Pancreas (tissue), 10 donors: ENCODE data around the gene LRRC53. TPM values are rescaled to one million over a fixed set of nuclear protein-coding genes. Genes with fewer than 3 reads are reported as not detected.

Source experiments
- ATAC-seq, 4 donors: fragments of 200-7000 bp; cut with Tn5 transposase; one replicate each; pipeline versions ENCODE4 v1.8.0 to v1.9.1; 2020; ENCODE audit warnings: mild to moderate bottlenecking in 4 of 4, moderate library complexity in 4 of 4
- DNase-seq, 6 donors: peaks; one replicate each; pipeline ENCODE4 v3.0.0-alpha.2; 2020
- FAIRE-seq: peaks from 2 replicates; lab custom pipeline; 2012; peaks lifted over from hg19 to GRCh38; lab: Jason Lieb, UNC
- H3K27ac ChIP-seq, 4 donors: fragments of 200-600 bp; sonication (generic); 1 replicate in 3 of 4; 2 replicates in 1 of 4; pipeline versions ENCODE4 v1.5.0 to v1.8.0; 2020
- H3K27me3 ChIP-seq, 4 donors: fragments of 200-600 bp; one replicate each; pipeline ENCODE4 v1.8.0; 2021
- H3K36me3 ChIP-seq, 3 donors: fragments of 200-600 bp; sonication (generic) in 1 of 3; one replicate each; pipeline versions ENCODE4 v1.5.0 to v1.8.0; 2020 to 2021
- H3K4me1 ChIP-seq, 3 donors: fragments of 200-600 bp; one replicate each; pipeline ENCODE4 v1.8.0; 2021
- H3K4me3 ChIP-seq, 4 donors: fragments of 200-600 bp; sonication (generic) in 2 of 4; one replicate each; pipeline versions ENCODE4 v1.5.0 to v1.8.0; 2020 to 2021
- H3K9me3 ChIP-seq, 4 donors: fragments of 200-600 bp; one replicate each; pipeline ENCODE4 v1.8.0; 2021
- WGBS, 2 donors: extraction: QIAGEN DNeasy Blood & Tissue Kit; methylation state at CpG; one replicate each; pipeline ENCODE4 v1.1.7; 2013; 5-methylcytosine and 5-hydroxymethylcytosine counted together
- intact Hi-C, 3 donors: fragments of 100-400 bp; cut with DNase I; formaldehyde crosslinking; loops; one replicate each; pipeline versions ENCODE4 v1.11.1 to v1.14.2; 2022
- polyA plus RNA-seq, 2 donors: library from polyadenylated mRNA; stranded (reverse); fragments of 200-250 nt; gene quantifications; one replicate each; pipeline ENCODE4 v1.2.3, GENCODE V29; 2013
- total RNA-seq, 6 donors: library from RNA; stranded (reverse); fragmentation: NEBNext Ultra II Directional in 4 of 6; extraction: Animal tissue kit (Norgen Biotek cat#: 25700) in 4 of 6; gene quantifications; one replicate each; pipeline versions ENCODE4 v1.2.1 to v1.2.4, GENCODE V29; 2021 to 2023
- TF ChIP-seq, protein P1 (sequence below), 4 donors: fragments of 200-600 bp; sonication (generic) in 3 of 4; IDR thresholded peaks; one replicate each; pipeline versions ENCODE4 v1.5.0 to v1.8.0; 2021; ENCODE audit warnings: antibody characterized with exemption in 4 of 4
- donor health status: healthy with polysubstance abuse.
- donor health status: DM: no; HTN: no; CAD: no; lungs with moderate emphysema.
- donor health status: DM: no; HTN: no; CAD: no.
- donor health status: control.
- donor health status: control.
- donor health status: Bipolar disorder and iron deficiency.
- donor health status: DM: yes; HTN: yes; CAD: no.
- donor health status: DM: no; HTN: no; CAD: no.
- donor health status: DM: no; HTN: no; CAD: no.
- donor health status: DM: yes; HTN: yes; CAD: no.

Gene LRRC53
- total and polyA plus RNA-seq, 8 donors = 0.06 TPM; not detected in 7

- intact Hi-C loops = no loop called here
- Histone ChIP-seq H3K9me3 (no peaks in the 10 kb centered on the region), H3K27ac (no peak overlapping the region), H3K4me3 (no peak overlapping the region), H3K27me3 (peaks cover 0 to 1% (median 0%) of the 10 kb centered on the region in 4 donors), H3K4me1 (no peaks in the 10 kb centered on the region), H3K36me3 (no peaks in the 10 kb centered on the region)
- no peak for DNase-seq
- ATAC-seq = no peak
- FAIRE-seq = no peak
- TF ChIP-seq, protein P1, sequence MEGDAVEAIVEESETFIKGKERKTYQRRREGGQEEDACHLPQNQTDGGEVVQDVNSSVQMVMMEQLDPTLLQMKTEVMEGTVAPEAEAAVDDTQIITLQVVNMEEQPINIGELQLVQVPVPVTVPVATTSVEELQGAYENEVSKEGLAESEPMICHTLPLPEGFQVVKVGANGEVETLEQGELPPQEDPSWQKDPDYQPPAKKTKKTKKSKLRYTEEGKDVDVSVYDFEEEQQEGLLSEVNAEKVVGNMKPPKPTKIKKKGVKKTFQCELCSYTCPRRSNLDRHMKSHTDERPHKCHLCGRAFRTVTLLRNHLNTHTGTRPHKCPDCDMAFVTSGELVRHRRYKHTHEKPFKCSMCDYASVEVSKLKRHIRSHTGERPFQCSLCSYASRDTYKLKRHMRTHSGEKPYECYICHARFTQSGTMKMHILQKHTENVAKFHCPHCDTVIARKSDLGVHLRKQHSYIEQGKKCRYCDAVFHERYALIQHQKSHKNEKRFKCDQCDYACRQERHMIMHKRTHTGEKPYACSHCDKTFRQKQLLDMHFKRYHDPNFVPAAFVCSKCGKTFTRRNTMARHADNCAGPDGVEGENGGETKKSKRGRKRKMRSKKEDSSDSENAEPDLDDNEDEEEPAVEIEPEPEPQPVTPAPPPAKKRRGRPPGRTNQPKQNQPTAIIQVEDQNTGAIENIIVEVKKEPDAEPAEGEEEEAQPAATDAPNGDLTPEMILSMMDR (IDR thresholded peaks at IDR 0.05) = no peak
- 54 to 66% methylated on average over 2 of the region's 2 CpGs for whole genome bisulfite sequencing, 2 donors
These were observed 9.6 kb downstream of the LRRC53 start for GRCh38 chr1:74502858-74503257.

- FAIRE-seq (no peak), ATAC-seq (peak in 2 of 4 donors; percentile 51 to 65), DNase-seq (no peak)
- WGBS, 2 donors = 25 to 31% methylated on average over 4 of the region's 4 CpGs
- H3K36me3 ChIP-seq = no peaks in the 10 kb centered on the region
- no peaks in the 10 kb centered on the region for H3K4me1 ChIP-seq
- TF ChIP-seq, protein P1 (IDR thresholded peaks at IDR 0.05) = no peak
- no peak overlapping the region for H3K27ac ChIP-seq
- no peak overlapping the region for H3K4me3 ChIP-seq
- H3K27me3 ChIP-seq = no peaks in the 10 kb centered on the region
- H3K9me3 ChIP-seq = no peaks in the 10 kb centered on the region
- intact Hi-C loops = no loop called here
These were observed 10.0 kb downstream of the LRRC53 start for GRCh38 chr1:74502432-74502831.

DNA sequence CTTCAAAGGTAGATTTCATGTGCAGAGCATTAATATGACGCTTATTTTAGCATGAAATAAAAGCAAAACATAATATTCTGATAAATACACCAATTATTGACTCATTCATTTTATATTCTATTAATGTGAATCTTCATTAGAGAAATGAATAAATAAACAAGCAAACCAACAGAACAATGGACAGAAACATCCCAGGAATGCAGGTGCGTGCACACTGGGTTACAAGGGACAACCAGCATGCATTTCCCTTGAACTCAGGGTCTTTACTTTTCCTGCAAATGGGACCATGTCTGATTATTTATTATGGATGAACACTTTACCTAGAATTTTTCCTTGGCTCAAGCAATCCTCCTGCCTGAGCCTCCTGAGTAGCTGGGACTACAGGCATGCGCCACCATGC is 13.5 kb downstream of the LRRC53 start:
- FAIRE-seq = no peak
- intact Hi-C loops = no loop called here

DNA sequence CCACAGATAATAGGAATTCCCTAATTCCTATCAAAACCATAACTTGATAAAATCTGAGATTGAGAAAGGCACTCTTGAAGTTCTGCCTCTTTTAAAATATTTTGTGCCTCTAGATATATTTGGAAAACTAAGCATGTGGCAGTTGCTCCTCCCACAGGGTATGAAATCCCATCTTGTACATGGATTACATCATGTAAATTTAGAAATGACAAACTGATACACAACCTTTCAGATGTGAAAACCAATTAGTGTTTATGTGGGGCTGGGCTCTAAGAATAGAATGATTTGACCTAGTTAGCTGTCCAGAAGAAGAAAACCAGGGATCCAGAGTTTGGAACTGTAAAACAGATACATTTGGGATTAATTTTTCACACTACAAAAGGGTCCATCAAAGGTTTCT is 15.7 kb downstream of the LRRC53 start:
- Histone ChIP-seq H3K36me3 (no peaks in the 10 kb centered on the region), H3K4me1 (no peaks in the 10 kb centered on the region), H3K27me3 (no peaks in the 10 kb centered on the region), H3K27ac (no peak overlapping the region), H3K9me3 (no peaks in the 10 kb centered on the region), H3K4me3 (no peak overlapping the region)
- TF ChIP-seq, protein P1 (IDR thresholded peaks at IDR 0.05) = no peak
- FAIRE-seq = no peak
- no peak for DNase-seq
- no peak for ATAC-seq
- intact Hi-C loops = no loop called here

More for the DNA sequence above, 13.5 kb downstream of the LRRC53 start:
- H3K36me3 ChIP-seq = no peaks in the 10 kb centered on the region
- H3K27ac ChIP-seq = no peak overlapping the region
- no peaks in the 10 kb centered on the region for H3K4me1 ChIP-seq
- ATAC-seq (no peak), DNase-seq (no peak)
- H3K4me3 ChIP-seq = no peak overlapping the region
- 55 to 60% methylated on average over 3 of the region's 3 CpGs for WGBS, 2 donors
- no peaks in the 10 kb centered on the region for H3K9me3 ChIP-seq
- TF ChIP-seq, protein P1 (IDR thresholded peaks at IDR 0.05) = no peak
- no peaks in the 10 kb centered on the region for H3K27me3 ChIP-seq

- ATAC-seq (no peak), FAIRE-seq (no peak), DNase-seq (no peak)
- no peaks in the 10 kb centered on the region for H3K4me1 ChIP-seq
- no peaks in the 10 kb centered on the region for H3K36me3 ChIP-seq
- TF ChIP-seq, protein P1 (IDR thresholded peaks at IDR 0.05) = no peak
- no peak overlapping the region for H3K4me3 ChIP-seq
- 38 to 48% methylated on average over 1 of the region's 1 CpG for WGBS, 2 donors
- intact Hi-C loops = no loop called here
- H3K27ac ChIP-seq = no peak overlapping the region
- no peaks in the 10 kb centered on the region for H3K9me3 ChIP-seq
- H3K27me3 ChIP-seq = no peaks in the 10 kb centered on the region
These were observed 26.4 kb downstream of the LRRC53 start for GRCh38 chr1:74486036-74486435.
